ENCODE data around the gene DDI2. TPM values are rescaled to one million over a fixed set of nuclear protein-coding genes. Genes with fewer than 3 reads are reported as not detected.
A peak's percentile ranks its signal among the peaks of the same experiment; 100 is the strongest.

Gene DDI2
- total RNA-seq, 1 donor from 2014 or later = 13.7 TPM

- no peak for TF ChIP-seq CTCF (IDR thresholded peaks at IDR 0.05; ENCODE audit: insufficient read depth, low read length, severe bottlenecking)
- DNase-seq (ENCODE audit: low read depth) = no peak
- Histone ChIP-seq H3K27me3 (ENCODE audit: control insufficient read depth, insufficient read depth, low read length) (no peaks in the 10 kb centered on the region), H3K36me3 (ENCODE audit: control insufficient read depth, insufficient read depth, low read length) (no peaks in the 10 kb centered on the region), H3K4me3 (ENCODE audit: low read depth, low read length) (no peak overlapping the region)
- no peak for FAIRE-seq
Observed at GRCh38 chr1:15583016-15583706, 34.1 kb upstream of the DDI2 start.

GRCh38 chr1:15584489-15585363 is 32.5 kb upstream of the DDI2 start, which contains the start of gene AGMAT:
TSS of gene AGMAT (minus strand) at chr1:15585051. CDS start at chr1:15584967, 84 bp downstream.
- no peak for FAIRE-seq
- no peak for DNase-seq (ENCODE audit: low read depth)

GRCh38 chr1:15592285-15592684 is 25.0 kb upstream of the DDI2 start:
- Histone ChIP-seq H3K4me3 (ENCODE audit: low read depth, low read length) (no peak overlapping the region), H3K36me3 (ENCODE audit: control insufficient read depth, insufficient read depth, low read length) (no peaks in the 10 kb centered on the region), H3K27me3 (ENCODE audit: control insufficient read depth, insufficient read depth, low read length) (no peaks in the 10 kb centered on the region)
- TF ChIP-seq CTCF (IDR thresholded peaks at IDR 0.05; ENCODE audit: insufficient read depth, low read length, severe bottlenecking) = no peak
- FAIRE-seq (no peak), DNase-seq (ENCODE audit: low read depth) (peak; percentile 83)

More at GRCh38 chr1:15584489-15585363, 32.5 kb upstream of the DDI2 start, which contains the start of gene AGMAT:
- H3K27me3 ChIP-seq (ENCODE audit: control insufficient read depth, insufficient read depth, low read length) = no peaks in the 10 kb centered on the region
- H3K36me3 ChIP-seq (ENCODE audit: control insufficient read depth, insufficient read depth, low read length) = no peaks in the 10 kb centered on the region
- H3K4me3 ChIP-seq (ENCODE audit: low read depth, low read length) = peak within 1 kb of the TSS; percentile 41
- TF ChIP-seq CTCF (IDR thresholded peaks at IDR 0.05; ENCODE audit: insufficient read depth, low read length, severe bottlenecking) = peak; percentile 38

- TF ChIP-seq CTCF (IDR thresholded peaks at IDR 0.05; ENCODE audit: insufficient read depth, low read length, severe bottlenecking) = no peak
Observed at GRCh38 chr1:15595809-15596617, 21.2 kb upstream of the DDI2 start.

GRCh38 chr1:15598436-15598835 is 18.8 kb upstream of the DDI2 start:
- TF ChIP-seq CTCF (IDR thresholded peaks at IDR 0.05; ENCODE audit: insufficient read depth, low read length, severe bottlenecking) = no peak
- Histone ChIP-seq H3K4me3 (ENCODE audit: low read depth, low read length) (no peak overlapping the region), H3K36me3 (ENCODE audit: control insufficient read depth, insufficient read depth, low read length) (no peaks in the 10 kb centered on the region), H3K27me3 (ENCODE audit: control insufficient read depth, insufficient read depth, low read length) (no peaks in the 10 kb centered on the region)
- DNase-seq (ENCODE audit: low read depth) (no peak), FAIRE-seq (no peak)

More at GRCh38 chr1:15595809-15596617, 21.2 kb upstream of the DDI2 start:
- no peak overlapping the region for H3K4me3 ChIP-seq (ENCODE audit: low read depth, low read length)
- H3K36me3 ChIP-seq (ENCODE audit: control insufficient read depth, insufficient read depth, low read length) = no peaks in the 10 kb centered on the region
- no peak for FAIRE-seq
- no peaks in the 10 kb centered on the region for H3K27me3 ChIP-seq (ENCODE audit: control insufficient read depth, insufficient read depth, low read length)
- DNase-seq (ENCODE audit: low read depth) = no peak

Data from bronchial epithelial cell (primary cell).